Endothelial cell (in vitro differentiated cells): ENCODE data around the gene SPTB. TPM values are rescaled to one million over a fixed set of nuclear protein-coding genes. Genes with fewer than 3 reads are reported as not detected.
A peak's percentile ranks its signal among the peaks of the same experiment; 100 is the strongest.

Experiments used
- DNase-seq: peaks from one replicate; pipeline ENCODE4 v3.0.0; 2021; ENCODE audit warnings: low spot score
- H3K27ac Mint-ChIP-seq: one replicate; pipeline ENCODE4 v1.8.0; 2021; ENCODE audit warnings: mixed read lengths, inconsistent platforms; ENCODE audit not compliant: unreplicated experiment
- H3K27me3 Mint-ChIP-seq: one replicate; pipeline ENCODE4 v1.8.0; 2021; ENCODE audit warnings: mild to moderate bottlenecking, moderate library complexity, mixed read lengths, inconsistent platforms; ENCODE audit not compliant: unreplicated experiment
- H3K36me3 Mint-ChIP-seq: one replicate; pipeline ENCODE4 v1.8.0; 2021; ENCODE audit warnings: mild to moderate bottlenecking, low read depth, mixed read lengths, inconsistent platforms; ENCODE audit not compliant: unreplicated experiment
- H3K4me1 Mint-ChIP-seq: one replicate; pipeline ENCODE4 v1.8.0; 2021; ENCODE audit warnings: mild to moderate bottlenecking, mixed read lengths, inconsistent platforms; ENCODE audit not compliant: unreplicated experiment
- H3K4me3 Mint-ChIP-seq: one replicate; pipeline ENCODE4 v1.8.0; 2021; ENCODE audit warnings: mild to moderate bottlenecking, mixed read lengths, inconsistent platforms; ENCODE audit not compliant: unreplicated experiment
- H3K9me3 Mint-ChIP-seq: one replicate; pipeline ENCODE4 v1.8.0; 2021; ENCODE audit warnings: mixed read lengths, inconsistent platforms; ENCODE audit not compliant: unreplicated experiment
- total RNA-seq: library from RNA; stranded (reverse); fragmentation: NEBNext Ultra II Directional; extraction: Animal tissue kit (Norgen Biotek cat#: 25700); gene quantifications from one replicate; pipeline ENCODE4 v1.2.1, GENCODE V29; 2021; ENCODE audit not compliant: unreplicated experiment
- TF ChIP-seq, protein P1 (sequence below): fragments of 200-600 bp; sonication (generic); IDR thresholded peaks from one replicate; pipeline ENCODE4 v1.5.0; 2021; ENCODE audit warnings: antibody characterized with exemption; ENCODE audit not compliant: unreplicated experiment

The SPTB gene
- total RNA-seq, 1 donor from 2014 or later = 0.08 TPM

DNA sequence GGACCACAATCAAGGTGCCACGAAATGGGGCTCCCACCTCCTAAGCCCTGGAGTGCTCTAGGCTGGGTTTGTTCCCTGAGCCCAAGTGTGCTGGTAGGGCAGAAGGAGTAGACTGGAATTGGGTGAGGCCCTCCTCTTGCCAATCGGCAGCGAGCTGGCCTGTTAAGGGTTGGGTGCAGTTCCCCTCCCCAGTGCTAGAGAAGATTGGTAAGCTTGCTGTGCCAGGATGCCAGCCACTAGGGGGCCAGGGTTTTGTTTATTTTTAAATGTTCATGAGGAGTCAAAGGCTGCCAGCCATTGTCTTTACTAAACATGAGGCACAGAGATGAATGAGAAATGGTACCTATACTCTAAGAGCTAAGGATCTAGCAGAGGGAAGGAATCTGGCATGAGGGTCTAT is 79.7 kb downstream of the SPTB start:
- Mint-ChIP-seq H3K27me3 (peaks cover 8% of the 10 kb centered on the region), H3K27ac (no peak overlapping the region), H3K36me3 (no peaks in the 10 kb centered on the region), H3K9me3 (no peaks in the 10 kb centered on the region), H3K4me3 (no peak overlapping the region), H3K4me1 (peaks cover 4% of the 10 kb centered on the region)
- TF ChIP-seq, protein P1, sequence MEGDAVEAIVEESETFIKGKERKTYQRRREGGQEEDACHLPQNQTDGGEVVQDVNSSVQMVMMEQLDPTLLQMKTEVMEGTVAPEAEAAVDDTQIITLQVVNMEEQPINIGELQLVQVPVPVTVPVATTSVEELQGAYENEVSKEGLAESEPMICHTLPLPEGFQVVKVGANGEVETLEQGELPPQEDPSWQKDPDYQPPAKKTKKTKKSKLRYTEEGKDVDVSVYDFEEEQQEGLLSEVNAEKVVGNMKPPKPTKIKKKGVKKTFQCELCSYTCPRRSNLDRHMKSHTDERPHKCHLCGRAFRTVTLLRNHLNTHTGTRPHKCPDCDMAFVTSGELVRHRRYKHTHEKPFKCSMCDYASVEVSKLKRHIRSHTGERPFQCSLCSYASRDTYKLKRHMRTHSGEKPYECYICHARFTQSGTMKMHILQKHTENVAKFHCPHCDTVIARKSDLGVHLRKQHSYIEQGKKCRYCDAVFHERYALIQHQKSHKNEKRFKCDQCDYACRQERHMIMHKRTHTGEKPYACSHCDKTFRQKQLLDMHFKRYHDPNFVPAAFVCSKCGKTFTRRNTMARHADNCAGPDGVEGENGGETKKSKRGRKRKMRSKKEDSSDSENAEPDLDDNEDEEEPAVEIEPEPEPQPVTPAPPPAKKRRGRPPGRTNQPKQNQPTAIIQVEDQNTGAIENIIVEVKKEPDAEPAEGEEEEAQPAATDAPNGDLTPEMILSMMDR = peak; percentile 80
- DNase-seq = peak; percentile 50

DNA sequence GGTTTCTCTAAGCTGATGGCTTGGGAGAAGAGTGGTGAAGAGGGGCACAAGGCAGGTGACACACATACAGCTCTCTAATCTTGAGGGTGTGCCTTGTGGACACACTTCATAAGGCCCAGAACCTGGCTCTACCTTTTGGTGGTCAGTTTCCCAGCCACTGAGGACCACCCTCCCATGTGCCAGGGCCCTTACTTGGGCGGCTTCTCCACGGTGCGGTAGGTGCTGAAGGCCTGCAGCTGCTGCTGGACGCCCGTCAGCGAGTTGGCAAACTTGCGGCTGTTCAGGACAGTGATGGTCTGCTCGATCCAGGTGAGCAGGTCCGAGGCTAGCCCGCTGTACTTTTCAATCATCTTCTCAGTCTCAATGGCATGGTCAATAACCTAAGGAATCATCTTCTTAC is 80.2 kb downstream of the SPTB start:
- TF ChIP-seq, protein P1 = no peak
- no peak for DNase-seq
- Mint-ChIP-seq H3K4me1 (peaks cover 3% of the 10 kb centered on the region), H3K27me3 (peaks cover 7% of the 10 kb centered on the region), H3K4me3 (no peak overlapping the region), H3K9me3 (no peaks in the 10 kb centered on the region), H3K36me3 (no peaks in the 10 kb centered on the region), H3K27ac (no peak overlapping the region)

- H3K27ac Mint-ChIP-seq = no peak overlapping the region
- no peaks in the 10 kb centered on the region for H3K9me3 Mint-ChIP-seq
- H3K36me3 Mint-ChIP-seq = no peaks in the 10 kb centered on the region
- H3K4me1 Mint-ChIP-seq = no peaks in the 10 kb centered on the region
- H3K27me3 Mint-ChIP-seq = peaks cover 6% of the 10 kb centered on the region
- no peak for DNase-seq
- H3K4me3 Mint-ChIP-seq = no peak overlapping the region
- TF ChIP-seq, protein P1 = no peak
These were observed 83.3 kb downstream of the SPTB start for GRCh38 chr14:64796369-64796768.

DNA sequence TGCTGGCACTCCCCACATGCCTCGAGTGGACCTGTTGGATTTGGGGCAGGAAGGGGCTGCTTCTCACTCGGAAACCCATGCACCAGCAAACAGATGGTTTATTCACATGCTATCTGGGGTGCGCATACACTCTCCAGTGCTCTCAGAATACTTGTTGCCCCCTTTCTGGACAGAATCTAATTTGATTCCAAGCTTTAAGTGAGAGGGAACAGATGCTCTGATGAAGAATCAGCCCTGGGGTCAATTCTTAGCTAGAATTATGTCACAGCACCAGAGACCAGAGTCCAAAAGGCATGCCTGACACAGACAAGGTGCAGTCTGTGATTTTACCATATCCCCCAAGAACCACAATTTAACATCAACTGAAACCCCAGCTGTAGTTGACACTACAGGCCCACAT is 83.8 kb downstream of the SPTB start:
- Mint-ChIP-seq H3K4me3 (no peak overlapping the region), H3K27me3 (peaks cover 6% of the 10 kb centered on the region), H3K36me3 (no peaks in the 10 kb centered on the region), H3K9me3 (no peaks in the 10 kb centered on the region), H3K27ac (no peak overlapping the region), H3K4me1 (no peaks in the 10 kb centered on the region)
- DNase-seq = no peak
- TF ChIP-seq, protein P1 = no peak

GRCh38 chr14:64795211-64795610 is 84.5 kb downstream of the SPTB start:
- Mint-ChIP-seq H3K36me3 (no peaks in the 10 kb centered on the region), H3K27ac (no peak overlapping the region), H3K4me1 (peaks cover 6% of the 10 kb centered on the region), H3K9me3 (no peaks in the 10 kb centered on the region), H3K4me3 (no peak overlapping the region), H3K27me3 (peaks cover 6% of the 10 kb centered on the region)
- no peak for DNase-seq
- TF ChIP-seq, protein P1 = no peak
